ENCODE data around the gene TKT. TPM values are rescaled to one million over a fixed set of nuclear protein-coding genes. Genes with fewer than 3 reads are reported as not detected.

Gene TKT
- total and polyA plus RNA-seq, 2 of the 4 experiments (the other 2 are of a cell fraction), result 280 to 349 TPM

- no peak for DNase-seq
- no peak for ATAC-seq (ENCODE audit: low read depth)
- no peaks in the 10 kb centered on the region for H4K20me1 ChIP-seq (ENCODE audit: insufficient read depth, low read length)
- H2BK15ac ChIP-seq (ENCODE audit: low read depth, low read length), result no peak overlapping the region
- TF ChIP-seq MAFK (IDR thresholded peaks at IDR 0.05; ENCODE audit: low read depth, low read length), result no peak
- TF ChIP-seq FOS (IDR thresholded peaks at IDR 0.05; ENCODE audit: low read depth, low read length), result no peak
- TF ChIP-seq NFE2L2 (IDR thresholded peaks at IDR 0.05; ENCODE audit: low read depth, low read length), result no peak
- TF ChIP-seq MXI1 (IDR thresholded peaks at IDR 0.05; ENCODE audit: borderline replicate concordance, low read depth, low read length), result no peak
- no peak for TF ChIP-seq SMC3 (IDR thresholded peaks at IDR 0.05; ENCODE audit: low read depth, low read length)
- no peak for TF ChIP-seq CHD1 (IDR thresholded peaks at IDR 0.05; ENCODE audit: low read depth, low read length)
- no peak for TF ChIP-seq CEBPB (IDR thresholded peaks at IDR 0.05; ENCODE audit: low read depth, low read length)
- no peak overlapping the region for H4K91ac ChIP-seq (ENCODE audit: insufficient read depth, low read depth, low read length)
- no peak overlapping the region for H3K18ac ChIP-seq (ENCODE audit: low read depth, low read length)
- no peak overlapping the region for H3K23ac ChIP-seq (ENCODE audit: low read depth, low read length)
- no peak overlapping the region for H2BK20ac ChIP-seq (ENCODE audit: low read depth, low read length)
- H3K4me1 ChIP-seq (ENCODE audit: control insufficient read depth, insufficient read depth, low read length), result peaks cover 7% of the 10 kb centered on the region
- H2AK9ac ChIP-seq (replicated peaks; ENCODE audit: low read depth, low read length, poor library complexity), result no peak overlapping the region
- H3K4ac ChIP-seq (ENCODE audit: low read depth, low read length), result no peak overlapping the region
- H3K9ac ChIP-seq (ENCODE audit: low read depth, low read length), result no peak overlapping the region
- no peaks in the 10 kb centered on the region for H3K27me3 ChIP-seq (ENCODE audit: control insufficient read depth, insufficient read depth, low read length)
- H4K5ac ChIP-seq (ENCODE audit: low read depth, low read length), result no peak overlapping the region
- POLR2A ChIA-PET (ENCODE audit: unreplicated experiment), result interaction anchor here (1.7 kb wide), 1 partner anchor 8 kb away, joined by 4 read pairs; the partner anchor contains the start of gene TKT
- BruUV-seq (replicated peaks), result no TSS peak
- H4K8ac ChIP-seq (ENCODE audit: low read depth in 2 of 2, low read length in 2 of 2), result no peak overlapping the region
- H2AFZ ChIP-seq (replicated peaks; ENCODE audit: low read length, poor library complexity), result no peak overlapping the region
- CTCF ChIA-PET, result no interaction called here
- no peak overlapping the region for H2BK5ac ChIP-seq (ENCODE audit: low read depth, low read length, poor library complexity, severe bottlenecking)
- H3K14ac ChIP-seq (replicated peaks; ENCODE audit: low read depth, low read length), result no peak overlapping the region
- WGBS, 2 experiments (ENCODE audit: extremely low coverage in 2 of 2, insufficient read length in 1 of 2), result 60% methylated on average over 1 of the region's 4 CpGs; no CpG with 5 or more reads in 1 of the 2 experiments
- in situ Hi-C loops (cut with MboI; ENCODE audit: low sequenced_read_pairs) (no loop called here), dilution Hi-C loops (cut with HindIII; ENCODE audit: low sequenced_read_pairs, unreplicated experiment) (no loop called here), intact Hi-C loops (cut with micrococcal nuclease) (no loop called here)
- no peak overlapping the region for H3K27ac ChIP-seq (ENCODE audit: insufficient read depth, low read length)
- H3K9me3 ChIP-seq (ENCODE audit: control insufficient read depth, insufficient read depth, low read length), result no peaks in the 10 kb centered on the region
- 0 out of 2 replicates have a peak, but pooled peaks cover 5% of the 10 kb centered on the region for H3K9me1 ChIP-seq (ENCODE audit: insufficient read depth, low read length)
- no peaks in the 10 kb centered on the region for H3K79me1 ChIP-seq (ENCODE audit: low read depth in 1 of 2, low read length in 2 of 2)
- no peak overlapping the region for H3K56ac ChIP-seq (ENCODE audit: extremely low read depth, insufficient read depth, low read length)
- H3K4me2 ChIP-seq (ENCODE audit: low read depth, low read length), result no peak overlapping the region
- H2AK5ac ChIP-seq (ENCODE audit: low read depth, low read length), result no peak overlapping the region
- H3K4me3 ChIP-seq (ENCODE audit: insufficient read depth, low read depth, low read length), result no peak overlapping the region
- no peak overlapping the region for H2BK120ac ChIP-seq (ENCODE audit: low read depth, low read length)
- H3K36me3 ChIP-seq (ENCODE audit: control insufficient read depth, insufficient read depth, low read length), result no peaks in the 10 kb centered on the region
Observed at GRCh38 chr3:53263907-53264306, 8.1 kb upstream of the TKT start.

Data from IMR-90 (cell line).